Heart left ventricle (tissue), 13 donors: ENCODE data around the gene AIMP1.

Source experiments
- POLR2A ChIP-seq, 2 donors: fragments of 450-650 bp; IDR thresholded peaks; one replicate each; pipeline ENCODE4 v1.6.1; 2017; ENCODE audit warnings: antibody characterized with exemption in 2 of 2, mild to moderate bottlenecking in 2 of 2, moderate library complexity in 2 of 2
- TF ChIP-seq, protein P1 (sequence below), 12 donors: fragments of 200-600 bp; sonication (generic) in 4 of 12; IDR thresholded peaks; one replicate each; pipeline versions ENCODE4 v1.5.0 to v1.8.0; 2018 to 2022; ENCODE audit warnings: antibody characterized with exemption in 12 of 12, mild to moderate bottlenecking in 5 of 12
- donor health status: ischemic (EF 13 %, LVEDD 7.1; RV severe dilation, severe dysfunction).
- donor health status: DM: no; HTN: yes; CAD: no.
- donor health status: DM: no; HTN: no; CAD: no.
- donor health status: ischemic (EF 25% LVEDD 6.9; RV normal size, moderate dysfunction).
- donor health status: ischemic (EF 25% LVEDD 5.7; RV mildly dilated, moderate dysfunction).
- donor health status: ischemic (EF 35%, LVEDD 5.7; RV mildly dilated, moderate dysfunction).
- donor health status: nonischemic (EF 11% LVEDD 7.7; RV severe dilation, severe dysfunction).
- donor health status: DM: yes; HTN: yes; CAD: no.
- donor health status: PGD.
- donor health status: ischemic (EF 29% LVEDD 5.4; RV normal size, mild dysfunction).
- donor health status: nonischemic (EF 23%, LVEDD 6.1; RV moderate dilation, normal function).

DNA sequence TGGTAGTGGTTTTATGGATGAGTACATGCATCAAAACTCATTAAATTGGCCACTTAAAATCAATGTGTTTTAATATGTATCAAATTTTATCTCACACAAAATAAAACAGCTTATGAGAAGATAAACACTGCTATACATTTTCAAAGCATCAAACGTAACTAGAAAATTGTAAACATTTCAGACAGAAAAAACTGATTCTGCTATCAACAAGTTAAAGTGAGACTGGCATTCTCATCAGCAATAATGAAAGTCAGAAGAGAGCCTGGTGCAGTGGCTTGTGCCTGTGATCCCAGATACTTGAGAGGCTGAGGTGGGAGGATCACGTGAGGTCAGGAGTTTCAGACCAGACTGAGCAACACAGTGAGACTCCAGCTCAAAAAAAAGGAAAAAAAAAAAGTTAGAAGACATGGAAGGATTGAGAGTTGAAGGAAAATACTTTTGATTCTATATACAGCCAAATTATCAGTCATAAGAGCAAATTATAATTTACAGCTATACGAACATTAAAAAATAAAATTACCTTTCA lies 3.3 kb upstream of the AIMP1 start:
- no peak for TF ChIP-seq POLR2A (IDR thresholded peaks at IDR 0.05)
- TF ChIP-seq, protein P1, sequence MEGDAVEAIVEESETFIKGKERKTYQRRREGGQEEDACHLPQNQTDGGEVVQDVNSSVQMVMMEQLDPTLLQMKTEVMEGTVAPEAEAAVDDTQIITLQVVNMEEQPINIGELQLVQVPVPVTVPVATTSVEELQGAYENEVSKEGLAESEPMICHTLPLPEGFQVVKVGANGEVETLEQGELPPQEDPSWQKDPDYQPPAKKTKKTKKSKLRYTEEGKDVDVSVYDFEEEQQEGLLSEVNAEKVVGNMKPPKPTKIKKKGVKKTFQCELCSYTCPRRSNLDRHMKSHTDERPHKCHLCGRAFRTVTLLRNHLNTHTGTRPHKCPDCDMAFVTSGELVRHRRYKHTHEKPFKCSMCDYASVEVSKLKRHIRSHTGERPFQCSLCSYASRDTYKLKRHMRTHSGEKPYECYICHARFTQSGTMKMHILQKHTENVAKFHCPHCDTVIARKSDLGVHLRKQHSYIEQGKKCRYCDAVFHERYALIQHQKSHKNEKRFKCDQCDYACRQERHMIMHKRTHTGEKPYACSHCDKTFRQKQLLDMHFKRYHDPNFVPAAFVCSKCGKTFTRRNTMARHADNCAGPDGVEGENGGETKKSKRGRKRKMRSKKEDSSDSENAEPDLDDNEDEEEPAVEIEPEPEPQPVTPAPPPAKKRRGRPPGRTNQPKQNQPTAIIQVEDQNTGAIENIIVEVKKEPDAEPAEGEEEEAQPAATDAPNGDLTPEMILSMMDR (IDR thresholded peaks at IDR 0.05) = no peak
